NT2/D1 (cell line): ENCODE measurements around the gene CCT5.

ENCODE experiments used
- SUZ12 ChIP-seq: IDR thresholded peaks from 2 replicates; pipeline ENCODE4 v1.6.1; 2011; ENCODE audit not compliant: insufficient read length, insufficient read depth; ENCODE audit errors: extremely low read depth
- YY1 ChIP-seq: IDR thresholded peaks from 2 replicates; pipeline ENCODE4 v1.6.1; 2011; ENCODE audit not compliant: insufficient read length, insufficient read depth
- ZNF274 ChIP-seq: IDR thresholded peaks from 2 replicates; pipeline ENCODE4 v1.6.1; 2011; ENCODE audit warnings: mild to moderate bottlenecking, low read depth, low read length

- no peak for TF ChIP-seq SUZ12
- TF ChIP-seq YY1: no peak
- no peak for TF ChIP-seq ZNF274
These were observed 30.0 kb downstream of the CCT5 start for GRCh38 chr5:10279925-10280720.
